ENCODE results near the gene ANKS1B.
"Not testable (repeated sequence)": the region's sequence is repeated elsewhere in the genome, so short reads cannot be mapped to it uniquely, and the experiment has no call there.

ANKS1B gene

DNA sequence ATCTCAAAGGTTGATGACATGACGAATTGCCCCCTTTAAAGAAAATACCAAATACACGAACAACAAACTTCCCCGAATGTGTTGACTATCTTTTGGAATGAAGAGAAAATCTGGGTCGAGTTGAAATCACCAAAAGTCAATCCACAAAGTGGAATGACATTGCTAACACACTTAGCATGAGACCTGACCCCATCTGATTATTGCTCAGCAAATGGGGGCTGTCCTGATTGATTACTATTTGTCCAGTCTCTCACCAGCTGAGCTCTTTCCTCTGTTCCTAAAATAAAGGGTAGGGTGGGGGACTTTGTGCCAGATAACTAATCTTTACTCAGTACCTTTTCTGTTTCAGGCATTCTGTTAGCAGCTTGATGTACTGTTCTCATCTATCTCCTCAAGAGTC is 1116.2 kb downstream of the ANKS1B start:
- no peak for DNase-seq (ENCODE audit: low spot score)

DNA sequence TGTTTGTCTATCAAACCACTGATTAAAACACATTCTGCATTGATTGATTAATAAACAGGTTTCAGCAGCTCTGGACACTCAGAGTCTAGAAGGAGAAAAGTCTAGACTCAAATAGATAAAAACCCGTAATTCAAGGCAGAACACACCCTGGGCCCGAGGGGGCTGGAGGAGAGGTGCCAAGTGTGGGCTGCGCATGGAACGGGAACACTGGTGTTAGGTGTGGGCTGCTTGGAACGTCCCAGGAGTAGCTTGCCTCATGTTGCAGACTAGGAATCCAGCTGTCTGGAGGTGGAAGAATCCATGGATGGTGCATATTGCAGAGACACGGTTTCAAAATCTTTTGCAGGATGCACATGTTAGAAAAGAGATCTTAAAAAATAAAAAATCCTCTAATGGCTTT is 1116.7 kb downstream of the ANKS1B start:
- no peak for DNase-seq (ENCODE audit: low spot score)

DNA sequence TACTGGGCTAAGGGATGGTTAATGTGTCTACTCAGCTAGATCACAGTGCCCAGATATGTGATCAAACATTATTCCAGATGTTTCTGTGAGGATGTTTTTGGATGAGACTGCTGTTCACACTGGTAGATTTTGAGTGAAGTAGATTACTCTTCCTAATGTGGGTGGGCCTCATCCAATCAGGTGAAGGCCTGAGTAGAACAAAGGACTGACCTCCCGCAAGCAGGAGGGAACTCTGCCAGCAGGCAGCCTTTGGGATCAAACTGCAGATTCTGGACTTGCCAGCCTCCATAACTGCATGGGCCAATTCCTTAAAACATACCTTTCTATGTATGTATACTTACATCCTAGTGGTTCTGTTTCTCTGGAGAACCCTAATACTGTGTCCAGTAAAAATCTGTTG is 1120.4 kb downstream of the ANKS1B start:
- no peak for DNase-seq (ENCODE audit: low spot score)

DNA sequence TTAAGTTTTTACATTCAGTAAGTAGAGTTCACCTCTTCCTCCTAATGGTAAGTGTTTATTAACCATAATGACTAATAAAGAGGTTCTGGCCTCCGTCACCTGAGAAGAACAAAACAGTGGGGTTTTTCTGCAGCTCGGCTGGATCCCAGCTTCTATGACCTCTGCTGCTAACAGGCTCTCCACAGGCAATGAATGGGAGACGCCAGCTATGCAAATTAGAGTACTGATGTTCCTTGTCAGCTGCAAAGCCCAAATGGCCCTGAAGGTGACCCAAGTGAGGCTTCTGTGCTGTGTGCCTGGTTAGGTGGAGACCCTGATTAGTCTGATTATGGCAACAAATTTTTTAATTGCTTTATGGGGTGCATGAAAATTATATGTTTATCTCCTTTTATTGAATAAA is 1121.6 kb downstream of the ANKS1B start:
- no peak for DNase-seq (ENCODE audit: low spot score)

DNA sequence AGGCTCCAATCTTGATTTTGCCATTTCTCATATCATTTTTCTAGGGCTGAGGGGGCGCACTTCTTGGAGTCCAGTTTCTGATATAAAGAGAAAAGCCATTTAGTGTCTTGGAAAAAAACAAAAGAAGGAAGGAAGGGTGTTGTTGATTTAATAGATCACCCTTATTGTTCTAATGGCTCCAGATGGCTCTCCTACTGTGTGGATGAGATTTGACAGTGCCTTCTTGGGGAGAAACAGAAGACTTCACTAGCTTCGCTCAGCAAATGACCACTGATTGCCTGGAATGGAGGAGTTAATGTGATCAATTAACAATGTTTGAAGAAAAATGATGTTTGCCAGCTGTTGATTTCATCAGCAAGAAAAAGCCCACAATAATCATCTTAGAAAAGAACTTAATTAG is 1123.5 kb downstream of the ANKS1B start:
- DNase-seq (ENCODE audit: low spot score): no peak

DNA sequence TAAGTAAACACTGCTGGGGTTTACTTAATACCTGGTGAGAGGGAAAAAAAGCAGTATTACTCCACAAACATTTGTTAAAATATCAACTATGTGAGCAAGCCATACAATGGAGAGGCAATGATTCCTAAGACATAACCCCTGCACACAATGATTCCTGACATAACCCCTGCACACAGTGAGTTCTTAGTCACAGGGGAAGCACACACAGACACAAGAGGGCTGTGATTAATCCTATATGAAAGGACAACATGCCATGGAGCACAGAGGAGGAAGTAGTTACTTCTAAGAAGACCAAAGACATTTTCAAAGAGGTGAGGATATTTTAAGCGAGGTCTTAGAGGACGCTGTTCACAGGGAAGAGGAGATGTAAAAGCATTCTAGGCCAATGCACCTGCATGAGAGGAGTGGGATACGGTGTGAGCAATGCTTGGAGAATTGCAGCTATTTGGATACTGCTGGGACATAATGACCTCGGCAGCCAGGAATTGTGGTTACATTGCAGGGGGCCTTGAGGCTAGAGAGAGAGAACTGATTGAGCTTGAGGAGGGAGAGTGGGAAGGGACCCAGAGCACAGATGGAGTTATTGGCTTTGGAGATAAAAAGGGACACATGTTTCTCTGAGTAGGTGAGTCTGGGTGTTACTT is 1127.7 kb downstream of the ANKS1B start:
- no peak for DNase-seq (ENCODE audit: low spot score)

DNA sequence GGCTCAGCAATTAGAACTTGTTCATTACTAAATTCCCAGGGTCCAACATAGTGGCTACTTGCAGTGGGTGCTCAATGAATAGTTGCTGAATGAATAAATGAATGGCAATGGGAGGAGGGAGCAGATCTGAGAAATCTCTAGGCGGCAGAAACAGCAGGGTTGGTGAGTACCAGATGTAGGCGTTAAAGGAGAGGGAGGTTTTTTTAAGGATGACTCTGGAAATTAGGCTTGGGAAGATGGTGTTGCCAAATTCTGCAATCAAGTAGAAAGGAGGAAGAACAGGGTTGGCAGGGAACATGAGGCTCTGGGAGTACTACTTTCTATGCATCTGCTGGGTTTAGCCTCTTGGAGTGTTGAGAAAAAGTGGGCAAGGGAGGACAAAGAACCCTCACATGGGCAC is 1132.6 kb downstream of the ANKS1B start:
- no peak for DNase-seq (ENCODE audit: low spot score)

DNA sequence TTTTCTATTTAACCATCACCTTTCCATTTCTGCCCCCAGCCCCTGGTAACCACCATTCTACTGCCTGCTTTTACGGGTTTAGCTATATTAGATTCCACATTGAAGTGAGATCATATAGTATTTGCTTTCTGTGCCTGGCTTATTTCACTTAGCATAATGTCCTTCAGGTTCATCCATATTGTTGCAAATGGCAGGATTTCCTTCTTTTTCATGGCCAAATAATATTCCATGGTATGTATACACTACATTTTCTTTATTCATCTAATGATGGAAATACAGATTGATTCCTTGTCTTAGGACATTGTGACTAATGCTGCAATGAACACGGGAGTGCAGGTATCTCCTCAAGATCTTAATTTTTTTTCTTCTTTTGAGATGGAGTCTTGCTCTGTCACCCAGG is 1137.5 kb downstream of the ANKS1B start:
- no peak for DNase-seq (ENCODE audit: low spot score)

DNA sequence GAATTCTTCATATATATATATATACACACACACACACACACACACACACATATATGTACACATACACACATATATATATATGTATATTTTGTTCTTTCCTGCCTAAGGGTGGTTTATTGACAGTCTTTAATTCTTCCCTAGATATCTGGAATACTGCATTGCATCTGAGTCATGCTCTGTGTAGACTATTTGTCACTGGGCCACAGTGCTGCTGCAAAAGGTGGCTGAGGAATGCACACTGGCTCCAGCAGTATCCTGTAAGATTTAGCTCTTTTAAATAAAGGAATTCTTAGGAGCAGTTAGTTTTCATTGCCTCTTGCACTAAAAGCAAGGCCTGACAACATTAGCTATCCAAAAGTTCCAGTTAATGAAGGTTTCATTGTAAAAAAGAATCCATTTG is 1138.8 kb downstream of the ANKS1B start:
- DNase-seq (ENCODE audit: low spot score): no peak

DNA sequence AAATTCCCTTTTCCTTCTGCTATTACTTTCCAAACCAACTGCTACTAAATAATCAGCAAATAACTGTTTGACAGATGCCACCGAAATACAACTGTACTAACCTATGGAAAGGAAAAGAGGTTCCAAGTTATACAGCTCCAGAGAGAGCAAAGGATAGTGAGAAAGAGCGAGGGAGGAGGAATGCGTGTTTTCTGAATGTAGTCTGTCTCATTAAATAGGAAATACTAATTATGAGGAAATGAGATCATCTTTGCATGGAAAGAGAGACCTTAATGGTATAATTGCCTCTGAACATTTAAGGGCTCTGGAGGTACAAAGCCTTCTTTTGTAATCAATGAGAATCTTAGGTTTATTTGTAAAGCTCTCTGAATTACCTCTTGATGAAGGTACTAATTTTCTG is 1144.4 kb downstream of the ANKS1B start:
- no peak for DNase-seq (ENCODE audit: low spot score)

DNA sequence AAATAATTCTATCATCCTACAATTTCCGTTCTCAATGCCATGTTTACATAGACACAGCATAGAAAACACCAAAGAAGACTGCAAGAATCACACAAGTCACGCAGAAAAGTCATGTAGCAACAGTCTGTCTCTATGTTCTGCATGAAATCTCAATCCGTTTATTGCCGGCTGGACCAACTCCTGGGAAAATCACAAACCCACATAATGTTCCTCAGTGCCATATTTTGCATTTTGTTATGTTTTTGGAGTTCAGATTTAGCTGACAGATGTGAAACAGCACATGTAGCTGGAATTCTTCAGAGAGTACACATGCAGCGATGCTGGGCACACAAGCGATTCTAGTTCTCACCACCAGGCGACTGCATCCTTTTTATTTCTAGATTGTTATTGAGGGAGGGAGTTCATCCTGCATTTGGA is 1146.5 kb downstream of the ANKS1B start:
- DNase-seq (ENCODE audit: low spot score): no peak

DNA sequence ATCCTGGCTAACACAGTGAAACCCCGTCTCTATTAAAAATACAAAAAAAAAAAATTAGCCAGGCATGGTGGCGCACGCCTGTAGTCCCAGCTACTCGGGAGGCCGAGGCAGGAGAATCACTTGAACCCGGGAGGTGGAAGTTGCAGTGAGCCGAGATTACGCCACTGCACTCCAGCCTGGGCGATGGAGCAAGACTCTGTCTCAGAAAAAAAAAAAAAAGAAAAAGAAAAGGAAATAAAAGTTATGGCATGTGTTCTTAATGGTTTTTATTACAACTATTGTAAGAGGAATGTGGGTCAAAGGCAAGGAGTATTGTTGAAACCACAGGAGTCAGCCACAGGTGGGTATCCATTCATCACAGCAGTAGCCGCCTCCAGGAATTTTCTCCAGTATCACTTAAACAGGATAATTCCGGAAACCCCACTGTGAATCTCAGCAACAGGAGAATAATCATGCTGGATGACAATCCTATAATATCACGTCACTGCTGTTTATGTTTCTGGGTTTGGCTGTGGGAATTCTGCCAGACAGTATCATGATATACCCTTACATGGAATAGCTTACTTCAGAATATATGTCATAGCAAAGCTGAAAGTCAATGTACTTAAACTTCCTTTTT is 1147.5 kb downstream of the ANKS1B start:
- DNase-seq (ENCODE audit: low spot score): not testable (repeated sequence)

DNA sequence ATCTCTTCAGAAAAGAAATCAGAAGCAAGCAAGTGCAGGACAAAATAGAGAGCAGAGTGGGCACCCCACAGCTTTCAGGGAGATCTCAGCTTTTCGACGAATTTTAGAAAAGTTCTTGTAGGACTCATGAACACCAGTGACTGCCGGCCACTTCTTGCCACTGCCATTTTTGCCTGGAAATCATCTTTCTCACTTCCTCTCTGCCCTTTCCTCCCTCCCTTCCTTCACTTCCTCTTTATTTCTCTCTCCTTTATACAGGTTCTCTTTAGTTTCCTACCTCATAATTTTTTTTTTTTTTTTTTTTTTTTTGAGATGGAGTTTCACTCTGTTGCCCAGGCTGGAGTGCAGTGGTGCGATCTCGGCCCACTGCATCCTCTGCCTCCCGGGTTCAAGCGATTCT is 1154.1 kb downstream of the ANKS1B start:
- DNase-seq (ENCODE audit: low spot score): no peak

DNA sequence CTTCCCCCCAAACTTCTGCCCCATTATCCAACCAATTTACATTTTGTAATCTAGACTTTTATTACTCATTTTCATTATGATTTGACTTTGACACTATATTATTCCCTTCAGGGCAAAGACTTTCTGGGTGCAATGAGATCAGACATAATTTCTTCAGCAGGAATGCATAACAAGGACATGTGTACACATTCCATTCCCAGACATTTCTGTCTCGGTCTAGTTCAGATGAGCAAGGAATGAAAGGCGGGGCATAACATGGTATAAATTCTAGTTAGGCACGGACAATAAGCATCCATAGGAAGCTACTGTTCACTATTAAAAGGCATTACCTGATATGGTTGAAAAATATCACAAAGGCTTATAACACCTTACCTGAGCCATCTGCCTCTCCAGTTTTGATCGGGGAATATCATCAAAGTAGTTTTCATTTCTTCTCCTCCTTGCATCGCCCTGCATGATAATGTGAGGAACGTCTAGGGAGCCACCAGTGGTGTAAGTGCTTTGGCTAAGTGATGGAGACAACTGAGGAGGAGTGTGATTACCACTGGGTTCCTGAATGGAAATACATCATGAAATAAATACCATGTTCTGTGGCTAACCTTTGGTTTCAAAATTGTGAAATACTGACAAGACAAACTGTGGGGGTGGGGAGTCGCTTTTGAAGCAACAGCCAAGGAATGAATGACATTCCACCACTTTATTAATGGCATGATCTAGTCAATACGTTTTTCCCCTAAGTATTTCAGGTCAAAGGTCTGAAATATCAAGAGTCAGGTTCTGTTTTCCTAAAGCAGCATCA is 1155.7 kb downstream of the ANKS1B start:
- no peak for DNase-seq (ENCODE audit: low spot score)

DNA sequence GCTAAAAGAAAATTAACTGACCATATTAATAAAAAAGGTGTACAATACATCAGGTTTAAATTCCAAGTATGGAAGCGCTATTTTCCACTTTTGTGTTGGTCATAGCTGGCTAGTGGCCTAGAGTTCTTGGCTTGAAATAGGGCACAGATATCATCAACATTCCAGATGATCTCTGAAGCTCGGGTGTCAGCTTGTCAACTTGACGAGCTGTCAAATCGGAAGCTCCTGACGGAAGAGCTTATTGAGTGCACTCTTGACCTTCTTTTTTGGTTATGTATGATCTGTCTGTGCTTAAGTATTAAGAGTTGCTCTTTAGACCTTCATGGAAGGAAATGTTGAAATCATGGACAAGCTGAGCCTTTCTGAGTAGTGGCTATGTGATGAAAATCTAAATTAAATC is 1161.7 kb downstream of the ANKS1B start:
- no peak for DNase-seq (ENCODE audit: low spot score)

DNA sequence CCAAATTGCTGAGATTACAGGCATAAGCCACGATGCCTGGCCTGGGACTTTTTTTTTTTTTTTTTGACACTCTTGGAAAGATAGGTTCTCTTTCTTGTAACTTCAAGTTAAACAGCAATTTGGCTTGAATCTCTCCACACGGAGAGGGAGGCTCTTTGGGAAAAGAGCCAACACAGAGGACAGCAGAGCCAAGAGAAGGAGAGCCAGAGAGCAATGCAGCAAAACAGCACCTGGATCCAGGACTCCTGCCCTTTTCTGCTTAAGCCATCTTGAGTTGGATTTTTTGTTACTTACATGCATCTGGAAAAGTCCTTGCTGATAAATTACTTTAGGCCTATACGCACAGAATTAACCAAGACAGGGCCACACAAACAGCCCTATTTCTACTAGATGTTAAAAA is 1162.9 kb downstream of the ANKS1B start:
- no peak for DNase-seq (ENCODE audit: low spot score)

DNA sequence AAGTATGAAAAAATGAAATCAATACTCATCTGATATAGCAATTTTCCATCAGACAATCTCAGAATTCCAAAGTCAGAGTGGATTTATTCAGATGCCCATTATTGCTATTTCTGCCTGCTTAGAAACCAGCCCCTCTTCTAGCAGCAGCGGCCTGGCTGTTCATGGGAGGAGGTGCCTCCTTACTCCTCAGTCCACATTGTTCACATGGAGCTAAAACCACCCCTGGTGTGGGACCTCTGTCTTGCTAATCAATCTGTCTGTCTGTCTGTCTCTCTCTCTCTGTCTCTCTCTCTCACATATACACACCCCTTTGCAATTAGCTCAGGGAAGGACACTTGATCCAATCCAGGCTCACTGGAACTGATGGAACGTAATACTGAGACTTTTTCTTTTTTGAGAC is 1163.5 kb downstream of the ANKS1B start:
- DNase-seq (ENCODE audit: low spot score): no peak

DNA sequence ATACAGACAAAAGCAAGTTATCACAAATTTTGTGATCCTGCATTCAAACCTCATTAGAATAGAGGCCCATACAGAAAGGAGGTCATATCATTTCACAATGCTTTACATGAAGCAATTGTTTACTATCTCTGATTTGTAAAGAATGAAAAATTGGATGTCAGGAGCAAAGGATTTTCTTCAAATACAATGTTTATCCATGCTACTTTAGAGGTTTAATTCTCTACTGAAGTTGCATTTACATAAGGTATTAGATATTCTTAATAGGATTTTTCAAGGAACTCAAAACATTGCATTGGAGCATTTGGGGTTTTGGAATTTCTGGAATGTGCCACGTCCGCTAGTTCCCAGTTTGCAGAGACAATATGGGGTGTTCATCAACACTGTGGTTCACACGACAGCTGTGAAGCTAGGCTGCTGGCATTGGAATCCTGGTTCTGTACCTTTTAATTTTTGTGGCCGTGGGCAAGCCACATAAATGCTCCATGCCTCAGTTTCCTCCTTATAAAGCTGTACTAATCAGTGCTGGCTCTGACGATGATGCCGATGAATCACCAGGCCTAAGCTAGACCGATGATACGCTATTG is 1164.8 kb downstream of the ANKS1B start:
- DNase-seq (ENCODE audit: low spot score): no peak

DNA sequence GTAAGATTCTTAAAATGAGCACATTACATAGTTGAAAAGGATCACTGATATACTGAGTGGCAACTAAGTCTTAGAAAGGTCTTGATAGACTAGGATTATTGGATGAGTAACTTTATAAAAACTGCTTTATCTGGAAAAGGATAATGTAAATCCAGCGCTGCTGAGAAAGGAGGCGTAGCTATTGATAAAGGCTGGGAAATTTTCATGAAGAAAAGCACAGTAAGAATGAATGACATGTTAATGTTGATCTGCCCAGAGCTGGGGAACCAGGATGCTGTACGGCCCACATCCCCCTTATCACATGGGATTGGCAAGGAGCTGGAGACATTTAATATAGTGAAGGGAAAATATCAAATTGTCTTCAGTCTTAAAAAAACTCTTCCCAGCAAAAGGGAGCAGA is 1165.7 kb downstream of the ANKS1B start:
- no peak for DNase-seq (ENCODE audit: low spot score)

DNA sequence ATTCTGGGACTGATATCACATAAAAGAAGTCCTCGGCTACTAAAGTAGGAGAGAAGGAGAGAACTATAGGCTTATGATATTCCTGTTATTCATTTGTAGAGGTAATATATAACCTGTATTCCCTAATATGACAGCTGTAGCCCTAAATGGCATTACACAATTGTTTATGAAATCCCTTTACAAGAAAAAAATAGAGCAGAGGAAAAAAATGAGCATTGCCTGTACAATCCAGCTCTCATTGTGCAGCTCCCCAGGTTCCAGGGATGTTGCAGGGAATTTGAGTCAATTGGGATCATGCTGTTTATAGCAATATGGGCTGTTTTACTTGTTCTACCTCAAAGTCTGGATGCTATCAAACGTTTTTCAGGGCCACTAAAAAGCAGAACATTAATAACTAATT is 1166.5 kb downstream of the ANKS1B start:
- no peak for DNase-seq (ENCODE audit: low spot score)

DNA sequence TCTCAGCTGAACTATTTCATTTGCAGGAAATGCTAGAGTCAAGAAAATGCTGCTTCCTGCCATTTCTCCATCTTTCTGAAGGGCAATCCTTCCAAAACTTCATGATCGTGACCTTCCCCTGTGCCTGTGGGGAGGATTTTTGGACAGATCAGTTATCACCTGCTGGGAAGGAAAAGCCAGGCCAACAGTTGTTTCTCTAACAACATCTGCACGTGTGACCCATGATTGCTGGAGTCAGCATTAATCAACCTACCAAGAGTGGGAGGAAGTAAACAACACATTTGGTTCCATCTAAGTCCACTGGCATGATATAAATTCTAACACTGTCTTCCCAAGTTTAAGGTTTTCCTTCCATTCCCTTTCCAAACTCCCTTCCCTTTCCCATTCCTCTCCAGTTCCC is 1167.0 kb downstream of the ANKS1B start:
- no peak for DNase-seq (ENCODE audit: low spot score)

DNA sequence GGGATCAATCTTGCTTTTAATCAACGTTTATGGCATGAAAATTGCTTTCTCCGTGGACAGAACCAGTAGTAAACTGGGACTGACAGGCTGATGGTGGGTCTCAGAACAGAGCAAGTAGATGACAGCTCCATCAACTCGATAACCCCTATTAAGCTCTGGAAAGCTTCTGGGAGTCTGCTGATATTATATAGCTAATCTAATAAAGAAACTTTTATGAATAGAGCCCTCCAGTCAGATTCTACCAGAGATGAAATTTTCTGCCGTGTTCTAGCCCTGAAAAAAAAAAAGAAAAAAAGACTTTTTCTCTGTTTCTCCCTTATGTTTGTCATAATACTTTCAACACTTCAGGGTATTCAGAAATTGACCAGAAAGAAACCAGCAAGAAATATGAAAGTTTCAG is 1168.0 kb downstream of the ANKS1B start:
- no peak for DNase-seq (ENCODE audit: low spot score)

DNA sequence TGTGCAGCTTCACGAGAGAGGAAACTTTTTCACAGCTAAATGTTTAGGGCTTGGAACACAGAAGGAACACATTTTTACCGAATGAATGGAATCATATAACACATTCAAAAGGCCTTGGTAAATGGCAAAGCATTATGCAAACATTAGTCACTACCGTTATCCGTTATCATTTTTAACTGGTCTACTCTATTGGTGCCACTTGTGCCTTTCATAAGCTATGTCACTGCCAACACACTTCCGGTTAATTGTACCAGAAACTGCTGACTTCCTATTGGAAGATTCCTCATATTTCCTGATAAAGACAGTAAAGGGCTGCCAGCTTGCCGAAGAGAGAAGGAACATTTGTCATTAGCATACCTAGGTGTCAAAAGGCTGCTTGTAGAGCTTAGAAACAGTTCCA is 1170.5 kb downstream of the ANKS1B start:
- no peak for DNase-seq (ENCODE audit: low spot score)

All from CD4-positive, alpha-beta T cell treated with Interleukin-15 for 4 hours (primary cell).